ENCODE data around the gene ZNF275.

DNA sequence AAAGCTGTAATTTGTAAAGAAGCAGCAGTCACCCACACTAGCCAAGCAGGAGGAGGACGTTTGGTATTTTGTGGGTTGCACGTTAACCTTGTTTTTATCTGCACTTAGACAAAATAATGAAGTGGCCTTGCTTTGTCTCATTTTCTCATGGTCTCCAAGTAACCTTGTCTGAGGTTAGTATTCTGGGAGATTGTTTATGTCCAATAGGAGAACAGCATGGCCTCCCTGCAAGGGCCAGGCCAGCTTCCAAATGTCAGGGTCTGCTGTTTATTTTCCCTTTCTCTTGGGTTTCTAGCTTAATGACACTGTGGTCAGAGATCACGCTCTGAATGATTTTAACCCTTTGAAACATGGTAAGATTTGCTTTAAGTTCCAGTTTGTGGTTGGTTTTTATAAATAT is 37.3 kb downstream of the ZNF275 start:
- TF ChIP-seq POLR2A (IDR thresholded peaks at IDR 0.05; ENCODE audit: low read length), result no peak
- no peak for TF ChIP-seq GATA1 (IDR thresholded peaks at IDR 0.05; ENCODE audit: low read depth, low read length)

Measured in erythroblast (primary cell).